ENCODE results near the gene TTC28. TPM values are rescaled to one million over a fixed set of nuclear protein-coding genes. Genes with fewer than 3 reads are reported as not detected.

TTC28 gene
- total RNA-seq, 4 donors from 2014 or later = 49.8 to 99.7 (median 79.7) TPM

DNA sequence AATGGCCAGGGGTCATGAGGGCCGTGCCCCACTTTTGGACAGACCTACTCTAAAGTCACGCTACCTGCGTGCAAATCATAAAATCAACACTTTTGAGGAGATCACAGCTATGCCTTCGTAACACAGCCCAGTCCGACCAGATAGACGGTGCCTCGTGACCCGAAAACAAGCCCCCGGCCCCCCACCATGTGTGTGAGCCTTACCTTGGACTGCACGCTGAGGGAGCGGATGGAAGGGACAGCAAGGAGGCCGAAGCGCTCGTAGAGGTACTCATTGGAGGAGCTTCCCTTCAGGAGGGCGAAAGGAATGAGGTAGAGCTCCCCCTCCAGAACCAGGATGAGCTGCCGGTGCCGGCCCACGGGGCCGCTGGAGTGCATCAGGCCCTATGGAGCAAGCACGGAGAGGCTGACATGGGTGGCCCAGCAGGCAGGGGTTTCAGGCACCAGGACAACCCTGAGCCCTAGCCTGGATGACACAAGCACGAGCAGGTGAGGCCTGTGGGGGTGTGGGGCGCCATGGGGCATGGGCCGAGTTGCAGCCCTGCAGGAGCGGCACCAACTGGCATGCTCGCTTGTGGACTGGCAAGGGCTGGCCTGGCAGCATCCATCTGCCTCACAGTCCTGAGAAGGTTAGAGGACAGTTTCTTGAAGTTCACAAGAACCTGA lies 678.3 kb downstream of the TTC28 start:
- H3K4me3 ChIP-seq (replicated peaks in 1 of 3) = no peak overlapping the region
- no peaks in the 10 kb centered on the region for H3K9me3 ChIP-seq
- TF ChIP-seq POLR2A (IDR thresholded peaks at IDR 0.05) = no peak
- TF ChIP-seq, protein P1, sequence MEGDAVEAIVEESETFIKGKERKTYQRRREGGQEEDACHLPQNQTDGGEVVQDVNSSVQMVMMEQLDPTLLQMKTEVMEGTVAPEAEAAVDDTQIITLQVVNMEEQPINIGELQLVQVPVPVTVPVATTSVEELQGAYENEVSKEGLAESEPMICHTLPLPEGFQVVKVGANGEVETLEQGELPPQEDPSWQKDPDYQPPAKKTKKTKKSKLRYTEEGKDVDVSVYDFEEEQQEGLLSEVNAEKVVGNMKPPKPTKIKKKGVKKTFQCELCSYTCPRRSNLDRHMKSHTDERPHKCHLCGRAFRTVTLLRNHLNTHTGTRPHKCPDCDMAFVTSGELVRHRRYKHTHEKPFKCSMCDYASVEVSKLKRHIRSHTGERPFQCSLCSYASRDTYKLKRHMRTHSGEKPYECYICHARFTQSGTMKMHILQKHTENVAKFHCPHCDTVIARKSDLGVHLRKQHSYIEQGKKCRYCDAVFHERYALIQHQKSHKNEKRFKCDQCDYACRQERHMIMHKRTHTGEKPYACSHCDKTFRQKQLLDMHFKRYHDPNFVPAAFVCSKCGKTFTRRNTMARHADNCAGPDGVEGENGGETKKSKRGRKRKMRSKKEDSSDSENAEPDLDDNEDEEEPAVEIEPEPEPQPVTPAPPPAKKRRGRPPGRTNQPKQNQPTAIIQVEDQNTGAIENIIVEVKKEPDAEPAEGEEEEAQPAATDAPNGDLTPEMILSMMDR (IDR thresholded peaks at IDR 0.05) = no peak
- peaks cover 0 to 5% of the 10 kb centered on the region in 2 donors for H3K36me3 ChIP-seq
- no peaks in the 10 kb centered on the region for H3K4me1 ChIP-seq
- WGBS, 2 donors = 96 to 98% methylated on average over 24 to 25 of the region's 25 CpGs
- no peak for DNase-seq
- no peaks in the 10 kb centered on the region for H3K27me3 ChIP-seq
- intact Hi-C loops (cut with DNase I) = loop anchor here (10.0 kb wide), 1 partner anchor 1247 kb away; no protein-coding TSS in a partner anchor
- no peak overlapping the region for H3K27ac ChIP-seq

DNA sequence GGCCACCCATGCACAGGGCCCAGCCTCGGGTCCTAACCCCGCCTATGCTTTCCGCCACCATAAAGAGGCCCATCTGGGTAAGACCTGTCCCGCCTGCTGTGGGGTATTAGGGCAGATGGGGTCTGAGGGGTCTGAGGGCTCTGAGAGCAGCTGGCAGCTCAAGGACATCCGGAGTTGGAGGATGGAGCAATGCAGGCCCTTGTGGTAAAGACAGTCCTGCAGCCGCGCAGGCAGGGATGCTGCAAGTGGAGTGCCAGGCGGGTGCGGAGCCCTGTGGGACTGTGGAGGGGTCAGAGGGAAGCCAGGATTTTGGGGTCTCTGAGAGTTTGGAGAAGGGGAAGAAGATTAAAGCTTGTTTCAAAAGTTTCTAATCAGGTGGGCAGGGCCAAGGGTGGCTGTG lies 679.3 kb downstream of the TTC28 start:
- peaks cover 4 to 5% of the 10 kb centered on the region in 2 donors for H3K36me3 ChIP-seq
- DNase-seq = no peak
- no peak overlapping the region for H3K4me3 ChIP-seq (replicated peaks in 1 of 3)
- TF ChIP-seq, protein P1 (IDR thresholded peaks at IDR 0.05) = no peak
- TF ChIP-seq POLR2A (IDR thresholded peaks at IDR 0.05) = no peak
- H3K27ac ChIP-seq = no peak overlapping the region
- H3K27me3 ChIP-seq = no peaks in the 10 kb centered on the region
- intact Hi-C loops (cut with DNase I) = loop anchor here (10.0 kb wide), 1 partner anchor 1246 kb away; no protein-coding TSS in a partner anchor
- 95 to 97% methylated on average over 8 to 9 of the region's 9 CpGs for WGBS, 2 donors
- no peaks in the 10 kb centered on the region for H3K9me3 ChIP-seq
- H3K4me1 ChIP-seq = no peaks in the 10 kb centered on the region

DNA sequence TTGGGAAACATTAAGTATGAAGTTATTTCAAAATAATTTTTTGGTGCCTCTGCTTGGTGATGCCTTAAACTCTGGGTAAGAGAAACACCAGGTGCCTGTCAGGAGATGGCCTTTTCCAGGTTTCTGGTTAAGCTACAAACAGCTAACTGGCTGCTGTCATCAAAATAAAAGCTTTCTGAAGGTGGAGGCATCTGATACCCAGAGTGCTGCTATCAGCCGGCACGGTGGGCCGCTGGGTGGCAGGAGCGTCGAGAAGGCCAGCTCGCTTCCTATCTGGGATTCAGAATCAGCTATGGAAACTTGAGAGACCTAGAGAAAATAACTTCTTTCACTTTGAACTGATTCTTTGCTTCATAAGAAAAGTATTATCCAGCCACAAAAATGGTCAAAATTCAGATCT lies 679.8 kb downstream of the TTC28 start:
- Histone ChIP-seq H3K4me3 (replicated peaks in 1 of 3) (no peak overlapping the region), H3K36me3 (peaks cover 5 to 6% of the 10 kb centered on the region in 2 donors), H3K4me1 (no peaks in the 10 kb centered on the region), H3K27ac (no peak overlapping the region), H3K9me3 (no peaks in the 10 kb centered on the region), H3K27me3 (no peaks in the 10 kb centered on the region)
- WGBS, 2 donors = 95 to 97% methylated on average over 6 of the region's 6 CpGs
- DNase-seq = no peak
- intact Hi-C loops (cut with DNase I) = loop anchor here (10.0 kb wide), 1 partner anchor 1245 kb away; no protein-coding TSS in a partner anchor
- TF ChIP-seq, protein P1 (IDR thresholded peaks at IDR 0.05) = no peak
- TF ChIP-seq POLR2A (IDR thresholded peaks at IDR 0.05) = no peak

DNA sequence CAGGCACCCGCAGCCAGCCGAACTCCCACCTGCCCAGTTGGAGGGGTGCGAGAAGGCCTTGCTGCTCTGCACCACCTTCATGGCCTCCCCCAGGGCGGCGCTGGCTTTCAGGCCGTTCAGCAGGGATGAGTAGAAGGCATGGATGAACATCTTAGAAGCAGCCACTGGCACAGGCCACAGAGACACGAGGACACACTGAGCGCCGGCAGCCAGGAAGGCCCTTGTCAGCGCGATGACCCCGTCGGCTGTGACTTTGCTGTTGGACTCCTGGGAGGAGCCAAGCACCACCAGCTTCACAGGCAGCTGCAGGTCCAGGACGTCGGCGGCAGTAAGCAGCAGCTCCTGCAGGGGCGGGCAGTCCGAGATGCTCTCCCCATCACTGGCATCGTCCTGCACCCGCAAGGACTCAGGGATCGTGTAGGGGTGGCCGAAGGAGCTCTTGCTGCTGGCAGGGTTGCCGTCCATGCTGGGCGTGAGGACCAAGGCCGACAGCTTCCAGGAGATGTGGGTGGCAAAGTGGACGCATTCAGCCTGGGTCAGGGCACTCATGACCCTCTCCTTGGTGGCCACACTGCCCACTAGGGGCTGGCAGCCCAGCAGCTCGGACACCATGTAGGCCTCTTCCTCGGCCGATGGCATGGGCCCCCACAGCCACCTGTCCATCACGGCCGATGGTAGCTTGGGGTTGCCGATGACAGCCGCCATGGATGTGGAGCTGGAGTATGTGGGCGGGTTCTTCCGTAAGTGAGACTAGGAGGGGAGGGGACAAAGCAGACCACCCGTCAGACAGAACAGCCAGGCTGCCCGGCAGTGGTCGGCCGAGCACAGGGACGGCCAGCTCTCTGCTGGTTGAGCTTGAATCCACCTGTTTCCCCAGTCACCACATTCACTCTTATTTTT lies 680.9 kb downstream of the TTC28 start:
- H3K36me3 ChIP-seq = peaks cover 5 to 6% of the 10 kb centered on the region in 2 donors
- 92 to 98% methylated on average over 18 to 40 of the region's 40 CpGs for WGBS, 2 donors
- no peaks in the 10 kb centered on the region for H3K9me3 ChIP-seq
- TF ChIP-seq, protein P1 (IDR thresholded peaks at IDR 0.05) = no peak
- no peak for TF ChIP-seq POLR2A (IDR thresholded peaks at IDR 0.05)
- intact Hi-C loops (cut with DNase I) = no loop called here
- H3K27ac ChIP-seq = no peak overlapping the region
- no peaks in the 10 kb centered on the region for H3K27me3 ChIP-seq
- H3K4me3 ChIP-seq (replicated peaks in 1 of 3) = no peak overlapping the region
- no peaks in the 10 kb centered on the region for H3K4me1 ChIP-seq
- no peak for DNase-seq

Data from thyroid gland (tissue), 4 donors.